ENCODE data around the gene CX3CR1. TPM values are rescaled to one million over a fixed set of nuclear protein-coding genes. Genes with fewer than 3 reads are reported as not detected.
A peak's percentile ranks its signal among the peaks of the same experiment; 100 is the strongest.

The CX3CR1 gene
- total RNA-seq, 1 donor from 2014 or later: 0.26 TPM

GRCh38 chr3:39264053-39264452 is 15.8 kb downstream of the CX3CR1 start:
- Mint-ChIP-seq H3K36me3 (ENCODE audit: low read depth) (no peaks in the 10 kb centered on the region), H3K9me3 (no peaks in the 10 kb centered on the region), H3K4me1 (no peaks in the 10 kb centered on the region), H3K4me3 (no peak overlapping the region), H3K27ac (ENCODE audit: unreplicated experiment) (no peak overlapping the region), H3K27me3 (ENCODE audit: low read depth) (peaks cover 46% of the 10 kb centered on the region)
- TF ChIP-seq CTCF (conservative IDR thresholded peaks at IDR 0.05): no peak
- no peak for DNase-seq (ENCODE audit: low read depth, low spot score)

GRCh38 chr3:39263576-39263975 is 16.3 kb downstream of the CX3CR1 start:
- Mint-ChIP-seq H3K27ac (ENCODE audit: unreplicated experiment) (no peak overlapping the region), H3K9me3 (no peaks in the 10 kb centered on the region), H3K4me3 (no peak overlapping the region), H3K27me3 (ENCODE audit: low read depth) (peaks cover 51% of the 10 kb centered on the region), H3K4me1 (no peaks in the 10 kb centered on the region), H3K36me3 (ENCODE audit: low read depth) (no peaks in the 10 kb centered on the region)
- DNase-seq (ENCODE audit: low read depth, low spot score): no peak
- no peak for TF ChIP-seq CTCF (conservative IDR thresholded peaks at IDR 0.05)

GRCh38 chr3:39262846-39263245 is 17.0 kb downstream of the CX3CR1 start:
- H3K4me3 Mint-ChIP-seq: no peak overlapping the region

GRCh38 chr3:39261726-39262125 is 18.1 kb downstream of the CX3CR1 start:
- no peaks in the 10 kb centered on the region for H3K9me3 Mint-ChIP-seq
- no peak for DNase-seq (ENCODE audit: low read depth, low spot score)
- H3K27me3 Mint-ChIP-seq (ENCODE audit: low read depth): peaks cover 64% of the 10 kb centered on the region
- H3K4me3 Mint-ChIP-seq: no peak overlapping the region
- H3K27ac Mint-ChIP-seq (ENCODE audit: unreplicated experiment): no peak overlapping the region
- no peak for TF ChIP-seq CTCF (conservative IDR thresholded peaks at IDR 0.05)
- H3K4me1 Mint-ChIP-seq: no peaks in the 10 kb centered on the region
- no peaks in the 10 kb centered on the region for H3K36me3 Mint-ChIP-seq (ENCODE audit: low read depth)

More at GRCh38 chr3:39262846-39263245, 17.0 kb downstream of the CX3CR1 start:
- no peak for TF ChIP-seq CTCF (conservative IDR thresholded peaks at IDR 0.05)
- Mint-ChIP-seq H3K9me3 (no peaks in the 10 kb centered on the region), H3K4me1 (no peaks in the 10 kb centered on the region), H3K36me3 (ENCODE audit: low read depth) (no peaks in the 10 kb centered on the region), H3K27ac (ENCODE audit: unreplicated experiment) (no peak overlapping the region), H3K27me3 (ENCODE audit: low read depth) (peaks cover 55% of the 10 kb centered on the region)
- no peak for DNase-seq (ENCODE audit: low read depth, low spot score)

GRCh38 chr3:39260957-39261356 is 18.9 kb downstream of the CX3CR1 start:
- Mint-ChIP-seq H3K27ac (ENCODE audit: unreplicated experiment) (no peak overlapping the region), H3K4me3 (no peak overlapping the region), H3K9me3 (no peaks in the 10 kb centered on the region), H3K36me3 (ENCODE audit: low read depth) (no peaks in the 10 kb centered on the region), H3K27me3 (ENCODE audit: low read depth) (peaks cover 64% of the 10 kb centered on the region), H3K4me1 (no peaks in the 10 kb centered on the region)
- DNase-seq (ENCODE audit: low read depth, low spot score): no peak
- TF ChIP-seq CTCF (conservative IDR thresholded peaks at IDR 0.05): peak; percentile 43

- Mint-ChIP-seq H3K27ac (ENCODE audit: unreplicated experiment) (no peak overlapping the region), H3K4me3 (no peak overlapping the region), H3K27me3 (ENCODE audit: low read depth) (peaks cover 66% of the 10 kb centered on the region), H3K9me3 (no peaks in the 10 kb centered on the region), H3K36me3 (ENCODE audit: low read depth) (no peaks in the 10 kb centered on the region), H3K4me1 (no peaks in the 10 kb centered on the region)
- TF ChIP-seq CTCF (conservative IDR thresholded peaks at IDR 0.05): no peak
- DNase-seq (ENCODE audit: low read depth, low spot score): no peak
Observed at GRCh38 chr3:39260318-39260717, 19.5 kb downstream of the CX3CR1 start.
